Mucosa of rectum (tissue), 2 donors: ENCODE data around the gene ABCG5.

Experiments
- H3K27ac ChIP-seq, 2 donors: one replicate each; pipeline ENCODE4 v1.7.0; 2013; ENCODE audit warnings: inconsistent platforms in 2 of 2, low read depth in 2 of 2, low read length in 2 of 2
- H3K27me3 ChIP-seq, 2 donors: one replicate each; pipeline ENCODE4 v1.7.0; 2013; ENCODE audit warnings: low read length in 2 of 2; ENCODE audit not compliant: control insufficient read depth in 2 of 2, insufficient read depth in 2 of 2
- H3K36me3 ChIP-seq, 2 donors: one replicate each; pipeline ENCODE4 v1.7.0; 2013; ENCODE audit warnings: low read length in 2 of 2; ENCODE audit not compliant: control insufficient read depth in 2 of 2, insufficient read depth in 2 of 2
- H3K4me1 ChIP-seq, 2 donors: one replicate each; pipeline ENCODE4 v1.7.0; 2013; ENCODE audit warnings: low read length in 2 of 2, mild to moderate bottlenecking in 1 of 2; ENCODE audit not compliant: control insufficient read depth in 2 of 2, insufficient read depth in 2 of 2
- H3K4me3 ChIP-seq, 2 donors: one replicate each; pipeline ENCODE4 v1.7.0; 2013; ENCODE audit warnings: low read length in 2 of 2
- H3K9ac ChIP-seq, 2 donors: one replicate each; pipeline ENCODE4 v1.7.0; 2013; ENCODE audit warnings: low read length in 2 of 2, low read depth in 1 of 2, mild to moderate bottlenecking in 1 of 2
- H3K9me3 ChIP-seq, 2 donors: one replicate each; pipeline ENCODE4 v1.7.0; 2013; ENCODE audit warnings: low read length in 2 of 2; ENCODE audit not compliant: control insufficient read depth in 2 of 2
- donor health status: healthy.
- donor health status: Normal muscosa, but diverticular disease.

ABCG5 gene

DNA sequence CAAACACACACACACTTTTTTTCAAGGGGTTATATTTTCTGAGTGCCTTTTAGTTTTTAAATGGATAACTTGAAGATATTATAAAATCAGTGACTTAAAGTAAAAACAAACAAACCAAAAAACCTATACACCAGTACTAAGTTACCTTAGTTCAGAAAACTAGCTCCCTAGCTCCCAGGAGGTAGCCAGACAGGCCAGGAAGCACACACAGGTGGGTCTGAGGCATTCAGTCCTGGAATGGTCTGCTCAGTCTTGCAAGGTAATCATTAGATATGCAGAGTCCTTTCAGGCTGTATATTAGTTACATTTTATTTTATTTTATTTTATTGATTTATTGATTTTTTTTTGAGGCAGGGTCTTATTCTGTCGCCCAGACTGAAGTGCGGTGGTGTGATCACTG lies 75.5 kb downstream of the ABCG5 start:
- no peak overlapping the region for H3K4me3 ChIP-seq
- no peaks in the 10 kb centered on the region for H3K36me3 ChIP-seq
- H3K9me3 ChIP-seq, result no peaks in the 10 kb centered on the region
- H3K27ac ChIP-seq, result no peak overlapping the region
- H3K4me1 ChIP-seq, result peaks cover 0 to 2% of the 10 kb centered on the region in 2 donors
- no peaks in the 10 kb centered on the region for H3K27me3 ChIP-seq
- no peak overlapping the region for H3K9ac ChIP-seq
